Measurements from ENCODE around the gene WEE1. TPM values are rescaled to one million over a fixed set of nuclear protein-coding genes. Genes with fewer than 3 reads are reported as not detected.

WEE1 gene
- total and polyA plus RNA-seq, 2 experiments from 2014 or later: 50.7 to 149 TPM

- no peak for TF ChIP-seq ZNF462 (CRISPR knock-in tag; IDR thresholded peaks at IDR 0.05)
- no peak for TF ChIP-seq CREB1 (CRISPR knock-in tag; IDR thresholded peaks at IDR 0.05; ENCODE audit: low read depth)
- TF ChIP-seq CTCF (conservative IDR thresholded peaks at IDR 0.05; ENCODE audit: low read depth in 2 of 2): no peak
- TF ChIP-seq EZH2phosphoT487 (IDR thresholded peaks at IDR 0.05; ENCODE audit: unreplicated experiment): no peak
- TF ChIP-seq NANOG (IDR thresholded peaks at IDR 0.05; ENCODE audit: borderline replicate concordance): no peak
Measured at GRCh38 chr11:9561279-9561982, 12.0 kb upstream of the WEE1 start (continued).

- Mint-ChIP-seq H3K27me3 (ENCODE audit: insufficient read depth, low read depth, poor library complexity) (peaks cover 14% of the 10 kb centered on the region), H3K36me3 (ENCODE audit: low read depth) (peaks cover 13% of the 10 kb centered on the region), H3K4me3 (no peak overlapping the region), H3K9me3 (peaks cover 23% of the 10 kb centered on the region), H3K4me1 (peaks cover 17% of the 10 kb centered on the region), H3K27ac (no peak overlapping the region)
- Histone ChIP-seq H3K4me3 (no peak overlapping the region), H3K4me2 (no peak overlapping the region), H4K20me1 (replicated peaks; ENCODE audit: insufficient read depth) (no peaks in the 10 kb centered on the region), H3K27me3 (ENCODE audit: insufficient read depth) (no peaks in the 10 kb centered on the region), H3K79me2 (replicated peaks; ENCODE audit: insufficient read depth) (no peaks in the 10 kb centered on the region), H3K27ac (ENCODE audit: low read depth) (no peak overlapping the region), H3K9me2 (ENCODE audit: insufficient read depth) (no peaks in the 10 kb centered on the region), H2AFZ (no peak overlapping the region), H3F3A (replicated peaks; ENCODE audit: low read depth) (no peaks in the 10 kb centered on the region), H3K4me1 (ENCODE audit: insufficient read depth) (peaks cover 4% of the 10 kb centered on the region; the same call in 1 of the 2 replicates), H3K36me3 (ENCODE audit: insufficient read depth) (no peaks in the 10 kb centered on the region)
- DNase-seq (ENCODE audit: low spot score): no peak
- ATAC-seq: no peak
- TF ChIP-seq ZNF331 (CRISPR knock-in tag; IDR thresholded peaks at IDR 0.05; ENCODE audit: low read depth): no peak
- no peak for TF ChIP-seq CTCF (conservative IDR thresholded peaks at IDR 0.05; ENCODE audit: low read depth in 2 of 2)
- no peak for TF ChIP-seq REST (IDR thresholded peaks at IDR 0.05; ENCODE audit: unreplicated experiment)
- no peak for TF ChIP-seq NANOG (IDR thresholded peaks at IDR 0.05; ENCODE audit: borderline replicate concordance)
- TF ChIP-seq JUNB (IDR thresholded peaks at IDR 0.05; ENCODE audit: unreplicated experiment): no peak
- TF ChIP-seq STAT1 (IDR thresholded peaks at IDR 0.05; ENCODE audit: unreplicated experiment): no peak
- no peak for TF ChIP-seq EZH2 (IDR thresholded peaks at IDR 0.05; ENCODE audit: low read depth, unreplicated experiment)
Measured at GRCh38 chr11:9562716-9563115, 10.8 kb upstream of the WEE1 start.
